H1 (cell line): ENCODE results near the gene SLC25A21. TPM values are rescaled to one million over a fixed set of nuclear protein-coding genes. Genes with fewer than 3 reads are reported as not detected.

ENCODE experiments used
- CTCF ChIA-PET: fragments of 300-600 bp; sonication (Branson Sonifier 250); formaldehyde crosslinking; loops from one replicate; lab custom pipeline; 2021; ENCODE audit not compliant: partially characterized antibody; lab: Charles Lee
- POLR2A ChIA-PET: fragments of 300-600 bp; sonication (Branson Sonifier 250); formaldehyde crosslinking; loops from one replicate; lab custom pipeline; 2021; ENCODE audit warnings: inconsistent platforms; ENCODE audit not compliant: partially characterized antibody; lab: Charles Lee
- DNase-seq, 2 experiments: peaks; one replicate each; pipeline versions ENCODE4 v3.0.0 to v3.0.0-alpha.2; 2010 to 2022; ENCODE audit warnings: low spot score in 2 of 2, low read depth in 1 of 2, mixed read lengths in 1 of 2
- FAIRE-seq: peaks from 2 replicates; lab custom pipeline; 2011; peaks lifted over from hg19 to GRCh38; lab: Jason Lieb, UNC
- H2AFZ ChIP-seq: 2 replicates; pipeline ENCODE4 v1.8.1; 2012; ENCODE audit warnings: low read length, inconsistent platforms
- H2AK5ac ChIP-seq: 2 replicates; pipeline ENCODE4 v1.6.1; 2013; ENCODE audit warnings: low read depth, low read length
- H2BK120ac ChIP-seq: replicated peaks from 2 replicates; pipeline ENCODE3; 2013; ENCODE audit warnings: low read depth, low read length, inconsistent platforms
- H2BK12ac ChIP-seq: 2 replicates; pipeline ENCODE4 v1.6.1; 2013; ENCODE audit warnings: low read depth, low read length
- H2BK15ac ChIP-seq: 2 replicates; pipeline ENCODE4 v1.6.1; 2013; ENCODE audit warnings: low read length
- H2BK20ac ChIP-seq: 2 replicates; pipeline ENCODE4 v1.6.1; 2013; ENCODE audit warnings: low read length
- H2BK5ac ChIP-seq: 2 replicates; pipeline ENCODE4 v1.6.1; 2013; ENCODE audit warnings: low read depth, low read length
- H3K14ac ChIP-seq: 2 replicates; pipeline ENCODE4 v1.6.1; 2013; ENCODE audit warnings: inconsistent platforms; ENCODE audit not compliant: insufficient read length
- H3K18ac ChIP-seq: 2 replicates; pipeline ENCODE4 v1.6.1; 2013; ENCODE audit warnings: low read length; ENCODE audit errors: extremely low read depth
- H3K23ac ChIP-seq: 2 replicates; pipeline ENCODE4 v1.6.1; 2013; ENCODE audit warnings: inconsistent platforms; ENCODE audit not compliant: insufficient read length
- H3K23me2 ChIP-seq: 2 replicates; pipeline ENCODE4 v1.6.1; 2013; ENCODE audit warnings: low read depth, low read length
- H3K27ac ChIP-seq: 2 replicates; pipeline ENCODE4 v1.6.1; 2011; ENCODE audit warnings: low read depth, low read length, inconsistent platforms
- H3K27me3 ChIP-seq, 4 experiments: replicated peaks in 1 of 4; 1 replicate in 1 of 4; 2 replicates in 3 of 4; pipeline versions ENCODE4 v1.6.1 to v1.8.1; 2011 to 2013; ENCODE audit warnings: low read length in 3 of 4, mild to moderate bottlenecking in 3 of 4, inconsistent platforms in 2 of 4, mixed read lengths in 2 of 4, moderate library complexity in 1 of 4; ENCODE audit not compliant: control insufficient read depth in 3 of 4, insufficient read depth in 3 of 4; ENCODE audit errors: extremely low read depth in 1 of 4
- H3K36me3 ChIP-seq, 4 experiments: 2 replicates each; pipeline versions ENCODE4 v1.6.1 to v1.8.1; 2011 to 2013; ENCODE audit warnings: mild to moderate bottlenecking in 4 of 4, low read length in 3 of 4, moderate library complexity in 2 of 4, control low read depth in 1 of 4, inconsistent platforms in 1 of 4; ENCODE audit not compliant: insufficient read depth in 4 of 4, control insufficient read depth in 2 of 4
- H3K4ac ChIP-seq: replicated peaks from 2 replicates; pipeline ENCODE3; 2013; ENCODE audit warnings: low read length, low read depth, mixed read lengths, inconsistent platforms; ENCODE audit not compliant: insufficient read length
- H3K4me1 ChIP-seq, 4 experiments: replicated peaks in 1 of 4; 1 replicate in 1 of 4; 2 replicates in 3 of 4; pipeline versions ENCODE4 v1.6.1 to v1.8.1; 2011 to 2013; ENCODE audit warnings: low read length in 3 of 4, inconsistent platforms in 2 of 4, mixed read lengths in 1 of 4; ENCODE audit not compliant: insufficient read depth in 4 of 4, control insufficient read depth in 3 of 4
- H3K4me2 ChIP-seq, 2 experiments: 2 replicates each; pipeline versions ENCODE4 v1.6.1 to v1.8.1; 2011 to 2013; ENCODE audit warnings: low read depth in 2 of 2, low read length in 2 of 2, control low read depth in 1 of 2, inconsistent platforms in 1 of 2, mild to moderate bottlenecking in 1 of 2; ENCODE audit not compliant: insufficient read depth in 1 of 2
- H3K4me3 ChIP-seq, 4 experiments: fragments of 200-600, 300-600 bp in 1 of 4; sonication (generic), shearing (Covaris generic), sonication (Bioruptor Twin) in 1 of 4; 2 replicates each; pipeline versions ENCODE4 v1.5.1 to v1.8.1; 2011 to 2016; ENCODE audit warnings: low read length in 4 of 4, low read depth in 3 of 4, control low read depth in 2 of 4, inconsistent platforms in 2 of 4, mild to moderate bottlenecking in 2 of 4, mixed read lengths in 1 of 4, moderate library complexity in 1 of 4; ENCODE audit not compliant: insufficient read depth in 2 of 4; ENCODE audit errors: extremely low read depth in 1 of 4
- H3K56ac ChIP-seq: replicated peaks from 2 replicates; pipeline ENCODE3; 2013; ENCODE audit warnings: low read depth, mild to moderate bottlenecking, mixed read lengths, low read length, inconsistent platforms; ENCODE audit not compliant: insufficient read length
- H3K79me1 ChIP-seq: 2 replicates; pipeline ENCODE4 v1.6.1; 2013; ENCODE audit warnings: low read depth, low read length, control low read depth
- H3K79me2 ChIP-seq, 2 experiments: 2 replicates each; pipeline versions ENCODE4 v1.6.1 to v1.8.1; 2012 to 2013; ENCODE audit warnings: low read length in 2 of 2, mild to moderate bottlenecking in 2 of 2, inconsistent platforms in 1 of 2; ENCODE audit not compliant: insufficient read depth in 2 of 2, control insufficient read depth in 1 of 2
- H3K9ac ChIP-seq, 4 experiments: replicated peaks in 1 of 4; 1 replicate in 1 of 4; 2 replicates in 3 of 4; pipeline versions ENCODE4 v1.6.1 to v1.8.1; 2011 to 2013; ENCODE audit warnings: low read depth in 3 of 4, low read length in 3 of 4, control low read depth in 2 of 4, mild to moderate bottlenecking in 2 of 4, moderate library complexity in 2 of 4, inconsistent platforms in 1 of 4; ENCODE audit errors: extremely low read depth in 1 of 4
- H3K9me3 ChIP-seq, 2 experiments: 2 replicates each; pipeline versions ENCODE4 v1.6.1 to v1.8.1; 2012 to 2013; ENCODE audit warnings: mild to moderate bottlenecking in 2 of 2, moderate library complexity in 2 of 2, control low read depth in 1 of 2, inconsistent platforms in 1 of 2, low read depth in 1 of 2, low read length in 1 of 2, mixed read lengths in 1 of 2; ENCODE audit not compliant: insufficient read depth in 2 of 2
- H4K20me1 ChIP-seq, 2 experiments: replicated peaks in 1 of 2; 2 replicates each; pipeline versions ENCODE3 to v1.8.1; 2011 to 2013; ENCODE audit warnings: inconsistent platforms in 2 of 2, low read length in 2 of 2, mild to moderate bottlenecking in 1 of 2; ENCODE audit not compliant: insufficient read depth in 2 of 2, control insufficient read depth in 1 of 2
- H4K5ac ChIP-seq: 2 replicates; pipeline ENCODE4 v1.6.1; 2013; ENCODE audit warnings: low read length, low read depth, mixed read lengths, inconsistent platforms; ENCODE audit not compliant: insufficient read length
- H4K8ac ChIP-seq: 2 replicates; pipeline ENCODE4 v1.8.0; 2013; ENCODE audit warnings: mild to moderate bottlenecking, moderate library complexity, low read length, inconsistent platforms; ENCODE audit not compliant: insufficient read depth; ENCODE audit errors: extremely low read depth
- H4K91ac ChIP-seq: replicated peaks from 2 replicates; pipeline ENCODE3; 2013; ENCODE audit warnings: low read length, mixed read lengths, inconsistent platforms; ENCODE audit not compliant: insufficient read length
- CBX5 ChIP-seq: fragments of 300-800, 300-1000 bp; sonication (generic); IDR thresholded peaks from 2 replicates; pipeline ENCODE4 v1.7.1; 2016; ENCODE audit warnings: antibody characterized with exemption, low read length, low read depth
- CHD2 ChIP-seq: IDR thresholded peaks from 2 replicates; pipeline ENCODE4 v1.6.1; 2012; ENCODE audit warnings: low read length, improper control_type of control experiment
- EP300 ChIP-seq, 2 experiments: IDR thresholded peaks; 1 replicate in 1 of 2; 2 replicates in 1 of 2; pipeline ENCODE4 v1.6.1; 2011 to 2012; ENCODE audit warnings: low read depth in 2 of 2, low read length in 2 of 2, mild to moderate bottlenecking in 2 of 2, borderline replicate concordance in 1 of 2, inconsistent platforms in 1 of 2, moderate library complexity in 1 of 2
- FOSL1 ChIP-seq: IDR thresholded peaks from 2 replicates; pipeline ENCODE4 v1.6.1; 2011; ENCODE audit warnings: mild to moderate bottlenecking, low read depth, low read length, moderate library complexity; ENCODE audit not compliant: insufficient read depth
- GABPA ChIP-seq: IDR thresholded peaks from 2 replicates; pipeline ENCODE4 v1.6.1; 2011; ENCODE audit warnings: mild to moderate bottlenecking, low read length, moderate library complexity, borderline replicate concordance; ENCODE audit not compliant: insufficient read depth
- JUN ChIP-seq: IDR thresholded peaks from 2 replicates; pipeline ENCODE4 v1.6.1; 2011; ENCODE audit warnings: low read depth, mild to moderate bottlenecking, improper control_type of control experiment, low read length
- MAFK ChIP-seq: IDR thresholded peaks from 2 replicates; pipeline ENCODE4 v1.6.1; 2012; ENCODE audit warnings: low read depth, mild to moderate bottlenecking, improper control_type of control experiment, low read length
- PHF8 ChIP-seq: fragments of 200-600 bp; sonication (generic); conservative IDR thresholded peaks from 2 replicates; pipeline ENCODE4 v1.7.1; 2012; ENCODE audit warnings: low read depth, mild to moderate bottlenecking, inconsistent platforms, low read length, moderate library complexity
- POLR2A ChIP-seq, 2 experiments: IDR thresholded peaks; 1 replicate in 1 of 2; 2 replicates in 1 of 2; pipeline ENCODE4 v1.6.1; 2011; ENCODE audit warnings: low read depth in 2 of 2, low read length in 2 of 2, mild to moderate bottlenecking in 2 of 2; ENCODE audit errors: control extremely low read depth in 1 of 2
- POLR2AphosphoS5 ChIP-seq: IDR thresholded peaks from 2 replicates; pipeline ENCODE4 v1.6.1; 2011; ENCODE audit warnings: low read depth, low read length
- RXRA ChIP-seq: IDR thresholded peaks from 2 replicates; pipeline ENCODE4 v1.6.1; 2011; ENCODE audit warnings: low read depth, mild to moderate bottlenecking, low read length, moderate library complexity; ENCODE audit not compliant: insufficient read depth
- SAP30 ChIP-seq: fragments of 300-600 bp; sonication (generic); IDR thresholded peaks from 2 replicates; pipeline ENCODE4 v1.7.1; 2012; ENCODE audit warnings: low read length, moderate library complexity, mild to moderate bottlenecking, inconsistent platforms; ENCODE audit not compliant: insufficient read depth, insufficient replicate concordance
- SP2 ChIP-seq: IDR thresholded peaks from 2 replicates; pipeline ENCODE4 v1.6.1; 2012; ENCODE audit warnings: mild to moderate bottlenecking, low read length, inconsistent platforms
- SRF ChIP-seq: IDR thresholded peaks from 2 replicates; pipeline ENCODE4 v1.6.1; 2011; ENCODE audit warnings: mild to moderate bottlenecking, low read depth, low read length, moderate library complexity
- TEAD4 ChIP-seq: IDR thresholded peaks from 2 replicates; pipeline ENCODE4 v1.6.1; 2012; ENCODE audit warnings: low read depth, low read length, inconsistent platforms, mixed read lengths
- YY1 ChIP-seq: IDR thresholded peaks from 2 replicates; pipeline ENCODE4 v1.6.1; 2011; ENCODE audit warnings: low read depth, mild to moderate bottlenecking, low read length
- WGBS, 2 experiments: shearing (Covaris generic) in 1 of 2; methylation state at CpG; one replicate each; pipeline versions ENCODE4 v1.1.6 to v1.1.7; 2013 to 2015; ENCODE audit warnings: low lambda C conversion rate in 2 of 2, mixed read lengths in 2 of 2, inconsistent platforms in 1 of 2, low coverage in 1 of 2, missing lambda C conversion rate in 1 of 2; ENCODE audit not compliant: insufficient replicate concordance in 2 of 2, insufficient coverage in 1 of 2, insufficient read length in 1 of 2; ENCODE audit errors: extremely low coverage in 1 of 2, missing lambda C conversion rate in 1 of 2; 5-methylcytosine and 5-hydroxymethylcytosine counted together
- polyA plus RNA-seq, 7 experiments: library from polyadenylated mRNA; depleted of rRNA in 3 of 7; stranded (reverse) in 5 of 7; unstranded in 2 of 7; fragments of >200 nt in 5 of 7; fragments of 200-250 nt in 2 of 7; gene quantifications; 1 replicate in 5 of 7; 2 replicates in 1 of 7; 4 replicates in 1 of 7; pipeline versions ENCODE4 v1.2.1 to v1.2.3, GENCODE V29; 2011 to 2013; ENCODE audit warnings: missing spikeins in 2 of 7, mixed read lengths in 2 of 7
- total RNA-seq: library from RNA; stranded (reverse); fragmentation: NEBNext Ultra II Directional; extraction: Animal tissue kit (Norgen Biotek cat#: 25700); gene quantifications from 2 replicates; pipeline ENCODE4 v1.2.1, GENCODE V29; 2021

SLC25A21 gene
- total and polyA plus RNA-seq, 2 of the 8 experiments (the other 6 are each of a cell fraction or from before 2014, with no cell fraction given) = 6.9 to 15.7 TPM

GRCh38 chr14:37098132-37098531, 74.3 kb downstream of the SLC25A21 start:
- Histone ChIP-seq H3K9ac (no peak overlapping the region), H4K91ac (no peak overlapping the region), H3K79me2 (no peaks in the 10 kb centered on the region), H4K20me1 (no peaks in the 10 kb centered on the region), H2BK12ac (no peak overlapping the region), H3K23ac (no peak overlapping the region), H2AFZ (no peak overlapping the region), H2BK5ac (no peak overlapping the region), H4K8ac (no peak overlapping the region), H3K56ac (no peak overlapping the region), H4K5ac (no peak overlapping the region), H2BK20ac (no peak overlapping the region), H3K27ac (no peak overlapping the region), H3K36me3 (no peaks in the 10 kb centered on the region), H3K4me2 (no peak overlapping the region), H3K27me3 (no peaks in the 10 kb centered on the region), H3K23me2 (no peaks in the 10 kb centered on the region), H3K18ac (no peak overlapping the region), H3K9me3 (no peaks in the 10 kb centered on the region), H2BK120ac (no peak overlapping the region), H3K4ac (no peak overlapping the region), H3K79me1 (no peaks in the 10 kb centered on the region), H3K14ac (no peak overlapping the region), H2BK15ac (no peak overlapping the region), H3K4me1 (no peaks in the 10 kb centered on the region), H3K4me3 (no peak overlapping the region), H2AK5ac (no peak overlapping the region)
- FAIRE-seq (no peak), DNase-seq (no peak)
- ChIA-PET POLR2A (interaction anchor here (1.0 kb wide), 1 partner anchor 18 kb away, joined by 3 read pairs; no protein-coding TSS in a partner anchor), CTCF (no interaction called here)
- 76% methylated on average over 2 of the region's 2 CpGs; no CpG with 5 or more reads in 1 of the 2 experiments for WGBS, 2 experiments
- TF ChIP-seq SP2 (no peak), POLR2A (IDR thresholded peaks at IDR 0.05; ENCODE audit: control extremely low read depth in 1 of 2, low read depth in 2 of 2, low read length in 2 of 2) (no peak), JUN (no peak), CBX5 (no peak), SRF (no peak), RXRA (no peak), FOSL1 (no peak), GABPA (no peak), CHD2 (no peak), TEAD4 (no peak), MAFK (no peak), POLR2AphosphoS5 (no peak), EP300 (IDR thresholded peaks at IDR 0.05; ENCODE audit: borderline replicate concordance in 1 of 2, low read depth in 2 of 2, low read length in 2 of 2) (no peak), SAP30 (no peak), YY1 (no peak), PHF8 (no peak)
